RPMI7951 (cell line): ENCODE results near the gene COX19. TPM values are rescaled to one million over a fixed set of nuclear protein-coding genes. Genes with fewer than 3 reads are reported as not detected.
"Not testable (repeated sequence)": the region's sequence is repeated elsewhere in the genome, so short reads cannot be mapped to it uniquely, and the experiment has no call there.

ENCODE experiments used
- DNase-seq: peaks from one replicate; pipeline ENCODE4 v3.0.0-alpha.2; 2012; ENCODE audit warnings: low read depth
- total RNA-seq: library from RNA; depleted of rRNA; stranded (reverse); fragments of >200 nt; shearing (Covaris generic); gene quantifications from 2 replicates; pipeline ENCODE4 v1.2.3, GENCODE V29; 2014

The COX19 gene
- total RNA-seq, 1 experiment from 2014 or later, result 7.1 TPM

DNA sequence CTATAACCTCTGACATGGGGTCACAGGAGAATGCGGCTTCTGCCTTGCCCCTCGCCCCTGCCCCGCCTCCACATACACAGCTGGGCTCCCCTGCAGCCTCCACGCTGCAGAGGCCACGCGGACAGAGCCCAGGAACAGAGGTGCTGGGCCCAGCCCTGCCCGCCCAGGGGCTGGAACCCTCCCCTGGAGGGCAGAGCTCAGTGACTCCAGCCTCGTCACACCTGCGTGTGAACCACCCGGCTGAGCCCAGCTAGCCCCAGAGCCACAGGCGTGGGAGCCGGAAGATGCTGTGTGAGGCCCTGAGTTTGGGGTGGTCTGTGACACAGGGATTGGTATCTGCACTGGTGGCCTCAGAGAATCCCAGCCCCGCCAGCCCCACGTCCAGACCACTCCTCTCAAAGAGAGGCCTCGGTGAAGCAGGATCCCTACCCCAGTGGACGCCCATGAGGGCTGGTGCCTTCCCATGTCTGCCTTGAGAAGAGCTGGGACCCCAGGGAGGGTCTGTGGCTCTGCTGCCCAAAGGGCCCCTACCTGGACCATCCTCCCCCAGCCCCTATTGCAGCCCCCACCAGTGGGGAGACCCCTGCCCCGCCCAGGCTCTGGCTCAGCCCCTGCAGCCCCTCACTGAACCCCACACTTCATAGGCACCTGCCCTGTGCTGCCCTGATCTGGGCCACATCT, 12.8 kb downstream of the COX19 start:
- DNase-seq, result no peak

DNA sequence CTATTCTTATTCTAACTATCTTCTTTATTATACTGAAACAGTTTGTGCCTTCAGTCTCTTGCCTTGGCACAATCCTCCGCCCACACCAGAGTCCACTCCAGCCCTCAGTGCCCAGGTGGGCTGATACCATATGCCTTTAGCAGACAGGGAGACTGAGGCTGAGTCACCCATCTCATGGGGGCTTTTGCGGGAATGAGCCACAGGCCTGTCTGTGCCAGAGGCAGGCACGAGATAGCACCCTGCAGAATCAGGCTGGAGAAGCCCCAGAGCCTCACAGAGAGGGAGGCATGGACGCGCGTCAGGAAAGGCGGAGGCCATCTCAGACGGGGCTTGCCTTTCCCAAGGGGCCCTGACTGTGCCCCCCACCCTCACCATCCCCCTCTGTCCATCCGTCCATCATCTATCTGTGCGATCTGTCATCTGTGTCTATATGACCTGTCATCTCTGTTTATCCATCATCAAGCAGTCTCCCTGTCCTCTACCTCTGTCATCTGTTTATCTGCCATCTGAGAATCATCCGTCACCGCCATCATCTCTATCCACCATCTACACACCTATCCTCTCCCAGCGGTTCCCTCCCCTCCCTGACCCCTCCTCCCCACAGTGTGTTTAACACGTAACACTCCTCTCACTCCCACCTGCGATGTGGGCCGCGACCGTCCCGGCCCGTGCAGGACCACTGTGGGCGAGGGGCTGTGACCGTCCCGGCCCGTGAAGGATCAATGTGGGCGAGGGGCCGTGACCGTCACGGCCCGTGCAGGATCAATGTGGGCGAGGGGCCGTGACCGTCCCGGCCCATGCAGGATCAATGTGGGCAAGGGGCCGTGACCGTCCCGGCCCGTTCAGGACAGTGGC, 13.6 kb downstream of the COX19 start:
- DNase-seq, result no peak

DNA sequence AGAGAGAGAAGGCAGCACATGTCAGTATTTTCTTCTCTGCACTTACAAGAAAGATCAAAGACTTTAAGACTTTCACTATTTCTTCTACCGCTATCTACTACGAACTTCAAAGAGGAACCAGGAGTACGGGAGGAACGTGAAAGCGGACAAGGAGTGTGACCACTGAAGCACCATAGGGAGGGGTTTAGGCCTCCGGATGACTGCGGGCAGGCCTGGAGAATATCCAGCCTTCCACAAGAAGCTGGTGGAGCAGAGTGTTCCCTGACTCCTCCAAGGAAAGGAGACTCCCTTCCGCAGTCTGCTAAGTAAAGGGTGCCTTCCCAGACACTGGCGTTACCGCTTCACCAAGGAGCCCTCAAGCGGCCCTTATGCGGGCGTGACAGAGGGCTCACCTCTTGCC, 14.4 kb downstream of the COX19 start:
- not testable (repeated sequence) for DNase-seq

DNA sequence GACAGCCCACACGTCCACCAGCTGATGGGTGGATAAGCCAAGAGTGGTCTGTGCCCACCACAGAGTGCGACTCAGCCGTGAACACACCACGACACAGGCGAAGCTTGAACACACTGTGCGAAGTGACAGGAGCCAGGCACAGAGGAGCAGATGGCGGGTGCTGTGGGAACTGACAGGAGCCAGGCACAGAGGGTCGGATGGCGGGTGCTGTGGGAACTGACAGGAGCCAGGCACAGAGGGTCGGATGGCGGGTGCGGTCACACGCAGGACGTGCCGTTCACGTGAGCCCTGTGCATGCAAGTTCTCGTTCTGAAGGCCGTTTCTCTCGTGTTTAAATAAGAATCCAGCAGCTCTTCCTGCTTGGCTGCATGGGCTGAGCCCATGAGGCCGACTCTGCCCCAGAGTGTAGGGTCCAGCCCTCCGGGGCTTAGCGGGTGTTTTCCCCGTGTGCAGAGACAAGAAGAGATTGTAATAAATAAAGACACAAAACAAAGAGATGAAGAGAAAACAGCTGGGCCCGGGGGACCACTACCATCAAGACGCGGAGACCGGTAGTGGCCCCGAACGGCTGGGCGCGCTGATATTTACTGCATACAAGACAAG, 15.0 kb downstream of the COX19 start:
- DNase-seq, result no peak

DNA sequence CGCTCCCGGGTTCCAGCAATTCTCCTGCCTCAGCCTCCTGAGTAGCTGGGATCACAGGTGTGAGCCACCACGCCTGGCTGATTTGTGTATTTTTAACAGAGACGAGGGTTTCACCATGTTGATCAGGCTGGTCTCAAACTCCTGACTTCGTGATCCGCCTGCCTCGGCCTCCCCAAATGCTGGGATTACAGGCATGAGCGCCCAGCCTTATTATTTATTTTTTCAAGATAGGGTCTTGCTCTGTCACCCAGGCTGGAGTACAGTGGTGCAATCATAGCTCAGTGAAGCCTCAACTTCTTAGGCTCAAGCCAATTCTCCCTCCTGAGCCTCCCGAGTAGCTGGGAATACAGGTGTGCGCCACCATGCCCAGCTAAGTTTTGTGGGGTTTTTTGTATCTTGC, 15.6 kb downstream of the COX19 start:
- not testable (repeated sequence) for DNase-seq

DNA sequence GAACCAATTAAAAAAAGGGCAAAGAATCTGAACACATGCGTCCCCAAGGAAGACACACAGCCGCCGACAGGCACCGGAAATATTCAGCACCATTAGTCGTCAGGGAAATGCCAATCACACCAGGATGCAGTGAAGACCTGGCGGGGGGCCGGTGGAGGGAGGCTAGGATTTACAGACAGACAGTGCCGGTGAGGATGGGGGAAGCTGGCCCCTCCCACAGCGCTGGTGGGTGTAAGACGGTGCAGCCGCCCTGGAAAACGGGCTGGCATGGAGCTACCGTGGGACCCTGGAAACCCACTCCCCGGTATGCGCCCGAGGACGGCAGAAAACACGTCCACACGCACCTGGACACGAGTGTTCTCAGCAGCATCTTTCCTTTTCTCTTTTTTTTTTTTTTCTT, 16.1 kb downstream of the COX19 start:
- DNase-seq, result no peak

DNA sequence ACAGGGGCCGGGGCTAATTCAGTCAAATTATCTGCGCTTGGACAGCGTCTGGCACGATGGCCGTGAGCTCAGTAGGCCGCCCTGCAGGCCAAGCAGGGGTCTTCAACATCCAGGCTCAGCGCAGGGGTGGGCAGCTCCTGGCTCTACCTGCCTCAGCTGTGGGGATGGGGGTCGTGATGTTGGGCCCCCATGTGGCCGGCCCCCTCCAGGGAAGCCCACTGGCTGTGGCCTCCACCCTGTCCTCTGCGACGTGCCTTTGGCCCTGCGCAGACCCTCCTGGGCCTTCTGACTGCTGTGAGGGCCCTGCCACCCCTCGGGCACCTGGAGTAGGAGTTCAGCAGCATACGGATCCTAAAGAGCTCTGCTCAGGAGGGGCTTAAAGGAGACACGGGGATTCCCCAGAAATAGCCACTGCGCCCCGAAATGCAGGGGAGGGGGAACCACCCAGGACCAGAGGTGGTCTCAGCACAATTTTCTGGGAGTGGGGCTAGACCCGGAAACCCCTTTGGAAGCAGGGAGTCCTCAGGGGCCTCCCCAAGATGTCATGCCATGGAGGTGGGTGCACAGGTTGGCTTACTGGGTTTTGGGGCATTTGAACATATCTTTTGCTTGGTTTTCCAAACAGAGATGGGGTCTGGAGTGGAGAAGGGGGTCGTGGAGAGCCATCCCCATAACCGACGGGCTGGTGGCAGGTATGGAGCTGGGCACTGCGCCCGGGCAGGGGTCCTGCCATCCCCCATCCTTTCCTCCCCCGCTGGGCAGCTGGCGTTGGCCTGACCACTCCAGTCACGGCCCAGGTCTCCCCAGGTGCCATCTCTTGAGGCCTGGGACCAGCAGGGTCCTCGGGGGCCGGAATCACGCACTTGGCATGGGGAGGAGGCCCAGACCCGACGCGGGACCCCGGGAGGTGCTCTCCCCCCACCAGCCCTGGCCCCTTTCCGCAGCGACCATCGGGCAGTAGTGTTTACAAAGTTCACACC, 16.8 kb downstream of the COX19 start:
- DNase-seq, result no peak

DNA sequence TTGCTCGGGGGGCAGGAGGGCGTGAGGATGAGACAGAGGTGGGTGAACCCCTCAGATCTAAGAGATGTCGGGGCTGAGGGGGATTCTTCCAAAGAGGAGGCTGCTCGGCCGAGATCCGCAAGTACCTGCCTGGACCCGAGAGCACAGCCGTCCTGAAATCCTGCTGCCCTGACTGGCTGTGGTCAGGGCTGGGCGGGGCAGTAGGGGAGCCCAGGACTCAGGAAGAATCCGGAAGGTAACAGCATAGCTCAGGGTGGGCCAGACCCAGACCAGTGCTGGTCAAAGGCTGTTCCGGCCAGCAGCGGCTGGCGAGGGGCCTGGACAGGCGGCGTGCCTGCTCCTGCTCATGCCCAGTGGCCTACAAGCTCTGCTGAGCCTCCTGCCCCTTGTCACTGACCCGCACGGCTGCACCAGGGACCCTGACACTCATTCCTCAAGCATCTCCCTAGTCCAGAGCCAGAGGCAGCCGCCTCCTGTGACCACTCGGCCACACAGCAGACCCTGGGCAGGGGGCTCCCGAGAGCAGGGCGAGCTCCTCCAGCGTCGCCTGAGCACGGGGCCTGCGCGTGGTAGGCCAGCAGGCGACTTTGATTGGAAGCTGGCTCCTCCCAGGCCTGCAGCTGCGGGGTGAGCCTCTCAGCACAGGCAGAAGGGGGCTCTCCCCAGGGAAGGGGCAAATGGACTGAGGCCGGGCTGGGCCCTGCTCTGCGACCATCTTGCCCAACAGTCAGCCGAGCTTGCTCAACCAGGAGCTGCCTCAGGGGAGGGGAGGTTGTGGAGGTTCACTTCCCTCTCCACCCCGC, 17.7 kb downstream of the COX19 start:
- DNase-seq, result no peak

DNA sequence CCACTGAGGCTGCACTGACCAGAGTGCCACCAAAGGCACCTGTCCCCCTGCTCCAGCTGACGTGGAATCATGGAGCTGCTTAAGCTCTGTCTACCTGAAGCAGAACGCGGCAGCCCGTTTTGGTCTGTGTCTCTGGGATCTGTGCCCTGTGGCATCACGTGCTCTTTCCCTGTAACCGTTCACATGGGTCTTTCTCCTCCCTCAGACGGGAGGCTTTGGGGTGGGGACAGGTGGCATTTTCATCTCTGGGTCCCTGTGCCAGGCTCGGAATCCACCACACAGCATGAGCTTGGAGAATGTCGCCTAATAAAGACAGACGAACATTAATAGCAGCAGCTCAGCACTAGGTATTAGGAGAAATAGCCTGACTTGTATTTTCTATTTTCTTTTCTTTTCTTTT, 19.3 kb downstream of the COX19 start:
- no peak for DNase-seq

DNA sequence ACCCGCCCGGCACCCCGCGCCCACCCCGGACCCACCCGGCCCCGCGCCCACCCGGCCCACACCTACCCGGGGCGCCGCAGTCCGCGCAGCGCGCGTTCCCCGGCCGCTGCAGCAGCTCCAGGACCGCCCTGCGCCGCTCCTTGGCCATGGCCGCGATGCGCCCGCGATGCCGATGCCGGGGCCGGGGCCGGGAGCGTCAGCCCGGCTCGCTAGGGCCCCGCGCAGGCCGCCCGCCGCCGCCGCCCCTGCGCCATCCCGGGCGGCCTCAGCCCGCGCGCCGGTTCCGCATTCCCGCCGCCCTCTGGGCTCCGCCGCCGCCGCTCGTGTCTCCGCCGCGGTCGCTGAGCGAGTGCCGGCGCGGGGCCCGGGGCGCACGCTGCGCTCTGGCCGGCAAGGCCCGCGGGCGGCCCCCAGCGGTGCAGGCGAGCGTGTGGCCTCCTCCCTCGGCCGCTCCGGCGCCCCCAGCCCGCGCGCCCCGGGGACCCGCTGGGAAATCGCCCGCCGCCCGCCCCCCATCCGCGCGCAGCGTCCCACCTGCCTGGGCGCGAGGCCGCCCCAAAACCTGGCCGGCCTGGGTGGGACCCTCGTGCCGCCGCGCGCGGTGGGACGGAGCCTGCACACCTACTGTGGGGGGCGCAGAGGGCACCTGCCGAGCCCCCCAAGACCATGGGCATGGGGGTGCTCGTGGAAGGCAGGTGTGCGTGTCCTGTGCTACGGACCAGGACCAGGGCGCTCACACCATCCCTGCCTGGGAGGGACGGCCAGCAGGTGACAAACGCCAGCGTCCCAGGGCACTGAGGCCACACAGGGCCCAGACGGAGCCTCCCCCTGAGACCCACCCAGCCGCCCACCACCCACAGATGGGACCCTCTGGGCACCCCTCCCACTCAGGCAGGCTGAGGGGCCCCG, 20.8 kb downstream of the COX19 start, which contains the start of gene ADAP1:
Gene ADAP1 (minus strand): TSS at position 351 of the 909 bp plus-strand sequence. CDS start 203 bp downstream, at position 148.
- peak; percentile 18 for DNase-seq

DNA sequence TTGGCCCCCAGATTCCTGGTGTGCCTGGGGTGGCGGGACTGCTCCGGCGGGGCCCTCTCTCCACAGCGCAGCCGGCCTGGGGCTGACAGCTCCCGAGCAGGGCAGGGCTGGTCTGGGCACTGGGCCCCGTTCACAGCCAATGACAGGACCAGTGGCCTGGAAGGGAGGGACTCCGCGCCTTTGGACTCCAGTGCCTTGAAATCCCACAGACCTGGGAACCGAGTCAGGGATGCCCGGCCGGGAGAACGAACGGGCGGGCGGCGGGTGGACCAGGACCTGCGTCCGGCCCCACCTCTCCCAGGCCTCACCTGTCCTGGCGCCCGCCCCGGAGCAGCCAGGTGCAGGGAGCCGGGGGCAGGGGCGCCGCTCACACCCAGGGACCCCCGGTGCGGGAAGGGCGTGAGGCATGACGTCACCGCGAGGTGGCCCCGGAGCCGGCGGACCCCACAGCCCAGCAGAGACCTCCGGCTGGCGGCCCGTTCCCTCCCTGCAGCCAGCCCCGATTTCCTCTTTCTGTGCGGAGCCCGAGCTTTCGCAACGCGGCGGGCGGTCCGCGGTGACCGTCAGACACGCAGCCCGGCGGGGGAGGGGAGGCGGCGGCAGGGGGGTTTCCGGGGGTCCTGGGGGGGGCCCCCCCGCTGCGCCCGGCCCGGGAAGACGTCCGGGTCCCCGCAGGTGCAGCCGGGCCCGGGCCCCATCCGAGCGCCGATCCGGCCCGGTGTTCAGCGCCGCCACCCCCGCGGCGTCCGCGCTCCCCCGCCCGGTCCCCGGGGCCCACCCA, 21.6 kb downstream of the COX19 start:
- DNase-seq, result peak; percentile 19

DNA sequence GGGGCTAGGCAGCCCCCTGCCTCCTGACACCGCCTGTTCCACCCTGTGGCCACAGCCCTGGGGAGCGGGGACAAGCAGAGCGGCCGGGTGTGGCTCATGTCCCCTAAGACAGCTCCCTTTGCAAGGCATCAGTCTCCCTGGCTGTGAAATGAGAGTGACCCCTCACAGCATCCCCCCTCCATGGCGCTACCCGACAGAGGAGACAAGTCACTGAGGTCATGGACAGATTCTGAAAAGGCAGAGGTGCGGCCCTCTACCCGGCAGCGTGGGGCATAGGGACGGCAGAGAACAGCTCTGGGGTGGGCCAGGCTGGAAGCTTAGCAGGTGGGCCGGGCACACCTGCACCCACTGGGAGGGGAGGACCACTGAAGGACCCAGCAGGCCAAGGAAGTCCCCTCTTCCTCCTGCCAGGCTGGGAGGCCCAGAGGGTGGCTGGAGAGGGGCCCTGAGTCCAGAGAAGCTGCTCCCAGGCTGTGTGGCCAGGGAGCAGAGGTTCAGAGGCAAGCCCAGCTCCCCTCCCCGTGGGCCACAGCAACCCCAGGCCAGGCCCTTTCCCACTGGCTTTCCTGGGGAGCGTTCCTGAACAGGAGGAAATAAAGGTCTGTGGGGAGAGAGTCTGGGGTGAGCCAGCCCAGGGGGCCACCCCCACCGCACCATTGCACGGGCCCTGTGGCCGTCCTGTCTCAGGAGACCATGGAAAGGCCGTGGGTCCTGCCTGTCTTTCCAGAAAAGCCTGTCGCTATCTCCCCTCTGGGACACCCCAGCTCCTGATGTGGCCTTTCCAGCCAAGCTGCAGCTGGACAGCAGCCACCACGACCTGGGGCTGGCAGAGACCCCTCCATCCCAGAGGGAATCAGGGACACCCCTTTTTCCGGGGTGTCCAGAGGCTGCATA, 22.6 kb downstream of the COX19 start:
- DNase-seq, result no peak

DNA sequence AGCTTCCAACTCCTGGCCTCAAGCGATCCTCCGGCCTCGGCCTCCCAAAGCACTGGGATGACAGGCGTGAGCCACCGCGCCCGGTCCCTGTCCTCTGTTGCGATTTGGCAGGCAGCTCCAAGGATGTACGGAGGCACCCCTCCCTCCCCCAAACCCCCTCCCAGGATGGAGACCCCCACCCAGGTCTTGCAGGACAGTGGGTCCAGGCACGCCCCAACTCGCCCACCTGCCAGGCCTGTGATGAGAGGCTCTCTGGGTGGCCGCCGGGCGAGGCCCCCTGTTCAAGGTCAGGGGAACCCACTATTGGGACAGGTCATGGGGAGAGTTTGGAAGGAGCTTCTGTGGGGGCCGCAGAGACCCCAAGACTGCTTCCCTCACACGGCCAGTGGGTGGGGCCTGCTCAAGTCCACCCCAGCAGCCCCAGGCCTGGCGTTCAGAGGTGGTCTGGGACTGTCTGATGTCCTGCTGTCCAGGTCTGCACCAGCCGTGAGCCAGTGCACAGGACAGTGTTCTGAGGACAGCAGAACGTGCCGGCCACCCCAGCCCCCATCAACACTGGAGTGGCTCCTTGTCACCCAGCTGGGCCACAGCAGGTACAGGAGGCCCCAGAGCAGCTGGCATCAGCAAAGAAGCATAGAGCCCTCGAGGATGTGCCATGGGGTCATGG, 23.3 kb downstream of the COX19 start:
- no peak for DNase-seq

DNA sequence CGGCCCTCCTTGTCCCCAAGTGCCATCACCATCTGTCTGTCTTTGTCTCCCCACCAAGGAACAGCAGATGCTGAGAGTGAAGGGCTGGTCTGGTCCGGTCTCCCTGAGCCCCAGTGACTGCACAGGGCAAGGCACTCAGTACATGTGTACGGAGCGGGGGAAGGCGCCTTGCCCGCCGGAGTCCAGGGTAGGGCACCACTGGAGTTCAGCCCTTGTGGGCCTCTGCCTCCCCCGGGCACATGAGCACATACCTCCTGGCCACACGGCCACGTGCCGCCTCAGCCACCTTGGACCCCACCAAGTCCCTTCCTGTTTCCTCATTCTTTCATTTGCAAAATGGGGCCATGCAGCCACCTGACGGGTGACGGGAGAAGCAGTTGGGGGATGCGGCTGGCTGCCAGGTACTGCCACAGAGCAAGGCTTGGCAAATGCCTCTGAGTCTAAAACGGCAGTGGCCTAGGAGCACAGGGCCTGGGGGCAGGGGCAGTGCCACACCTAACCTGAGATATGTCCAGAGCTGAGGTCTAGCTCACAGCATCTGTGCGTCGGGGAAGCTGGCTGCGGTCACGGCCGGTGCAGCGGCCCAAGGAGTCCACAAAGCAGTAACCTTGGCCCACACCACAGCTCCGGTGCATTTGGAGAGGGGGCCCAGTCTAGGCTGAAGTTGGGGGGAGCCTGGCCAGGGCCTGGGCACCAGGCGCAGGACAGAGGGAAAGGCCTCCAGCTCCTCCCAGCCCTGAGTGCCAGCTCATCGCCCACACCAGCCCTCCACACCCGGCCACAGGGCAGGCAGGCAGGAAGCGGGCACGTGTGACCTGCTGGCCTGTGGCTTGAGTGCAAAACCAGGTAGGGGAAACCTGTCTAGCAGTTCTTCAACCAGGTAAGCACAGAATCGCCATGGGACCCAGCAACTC, 26.1 kb downstream of the COX19 start:
- no peak for DNase-seq

DNA sequence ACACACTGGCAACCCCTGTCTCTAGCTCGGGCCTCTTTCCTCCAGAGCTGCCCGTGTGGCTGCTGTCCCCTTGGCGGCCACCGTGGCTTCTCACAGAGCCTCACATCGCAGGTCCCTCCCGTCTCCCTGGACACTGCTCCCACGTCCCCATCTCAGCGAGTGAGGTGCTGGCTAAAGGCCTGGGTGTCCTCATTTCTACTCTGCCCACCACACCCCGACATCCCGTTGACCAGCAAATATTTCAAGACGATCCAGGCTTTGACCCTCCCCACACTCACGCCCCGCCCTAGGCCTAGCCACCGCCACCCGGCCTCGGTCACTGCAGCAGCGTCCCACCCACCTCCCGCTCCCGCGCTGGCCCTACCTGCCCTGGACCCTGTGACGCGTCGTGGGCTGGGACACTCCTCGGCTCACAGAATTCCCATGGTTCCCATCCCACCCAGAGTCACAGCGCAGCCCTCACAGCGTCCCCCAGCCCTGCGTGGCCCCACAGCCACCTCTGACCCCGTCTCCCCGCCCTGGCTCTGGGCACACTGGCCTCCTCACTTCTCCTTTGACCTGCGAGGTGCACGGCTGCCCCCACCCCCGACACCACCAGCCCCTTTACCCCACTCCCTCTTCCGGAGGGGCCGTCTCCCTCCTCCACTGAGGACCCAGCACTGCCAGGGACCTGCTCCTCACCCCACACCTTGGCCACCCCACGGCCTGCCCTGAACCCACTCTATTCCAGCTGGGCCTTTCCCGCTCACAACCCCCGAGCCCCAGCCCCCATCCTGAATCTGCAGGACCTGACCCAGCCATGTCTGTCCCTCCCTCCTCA, 27.7 kb downstream of the COX19 start:
- DNase-seq, result no peak
